Tibial nerve (tissue), 4 donors: ENCODE data around the gene REM1.
"Not testable (repeated sequence)": the region's sequence is repeated elsewhere in the genome, so short reads cannot be mapped to it uniquely, and the experiment has no call there.

ENCODE experiments used
- EP300 ChIP-seq, 2 donors: sonication (generic); formaldehyde crosslinking; IDR thresholded peaks; one replicate each; pipeline ENCODE4 v1.6.1; 2017; ENCODE audit warnings: antibody characterized with exemption in 2 of 2, mild to moderate bottlenecking in 1 of 2
- POLR2A ChIP-seq, 2 donors: fragments of 450-650 bp; IDR thresholded peaks; one replicate each; pipeline ENCODE4 v1.6.1; 2017; ENCODE audit warnings: antibody characterized with exemption in 2 of 2, mild to moderate bottlenecking in 2 of 2, moderate library complexity in 2 of 2
- TF ChIP-seq, protein P1 (sequence below), 5 experiments: fragments of 200-600 bp in 3 of 5; fragments of 450-650 bp in 2 of 5; sonication (generic) in 3 of 5; IDR thresholded peaks; one replicate each; pipeline ENCODE4 v1.5.1; 2016 to 2019; ENCODE audit warnings: antibody characterized with exemption in 5 of 5, mild to moderate bottlenecking in 3 of 5, moderate library complexity in 2 of 5

DNA sequence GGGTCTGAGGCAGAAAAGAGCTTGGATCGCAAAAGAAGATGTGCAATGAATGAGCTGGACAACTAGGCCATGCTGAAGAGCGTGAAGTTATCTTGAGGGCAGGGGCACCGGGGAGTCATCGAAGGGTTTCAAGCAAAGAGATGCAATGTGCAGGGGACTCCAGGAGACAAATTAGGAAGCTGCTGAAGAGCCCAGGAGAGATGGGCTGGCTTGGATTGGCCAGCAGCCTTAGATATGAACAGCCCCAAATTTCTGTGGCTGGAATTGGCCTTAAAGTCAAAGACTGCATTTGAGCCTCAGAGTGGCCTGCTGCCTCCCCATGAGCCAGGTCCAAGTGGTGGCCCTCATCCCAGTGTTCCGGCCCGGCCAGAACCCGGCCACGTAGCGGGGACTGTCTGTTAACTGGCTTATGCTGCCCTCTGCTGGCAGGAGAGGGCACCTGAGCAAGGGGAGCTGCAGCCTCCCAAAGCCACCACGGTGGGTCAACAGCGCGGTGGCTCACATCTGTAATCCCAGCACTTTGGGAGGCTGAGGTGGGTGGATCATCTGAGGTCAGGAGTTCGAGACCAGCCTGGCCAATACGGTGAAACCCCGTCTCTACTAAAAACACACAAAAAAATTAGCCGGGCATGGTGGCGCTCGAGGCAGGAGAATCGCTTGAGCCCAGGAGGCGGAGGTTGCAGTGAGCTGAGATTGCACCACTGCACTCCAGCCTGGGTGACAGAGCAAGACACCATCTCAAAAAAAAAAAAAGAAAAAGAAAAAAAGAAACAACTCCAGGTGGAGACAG lies 28.0 kb downstream of the REM1 start:
- not testable (repeated sequence) for TF ChIP-seq POLR2A, EP300 (IDR thresholded peaks at IDR 0.05)
- TF ChIP-seq, protein P1, sequence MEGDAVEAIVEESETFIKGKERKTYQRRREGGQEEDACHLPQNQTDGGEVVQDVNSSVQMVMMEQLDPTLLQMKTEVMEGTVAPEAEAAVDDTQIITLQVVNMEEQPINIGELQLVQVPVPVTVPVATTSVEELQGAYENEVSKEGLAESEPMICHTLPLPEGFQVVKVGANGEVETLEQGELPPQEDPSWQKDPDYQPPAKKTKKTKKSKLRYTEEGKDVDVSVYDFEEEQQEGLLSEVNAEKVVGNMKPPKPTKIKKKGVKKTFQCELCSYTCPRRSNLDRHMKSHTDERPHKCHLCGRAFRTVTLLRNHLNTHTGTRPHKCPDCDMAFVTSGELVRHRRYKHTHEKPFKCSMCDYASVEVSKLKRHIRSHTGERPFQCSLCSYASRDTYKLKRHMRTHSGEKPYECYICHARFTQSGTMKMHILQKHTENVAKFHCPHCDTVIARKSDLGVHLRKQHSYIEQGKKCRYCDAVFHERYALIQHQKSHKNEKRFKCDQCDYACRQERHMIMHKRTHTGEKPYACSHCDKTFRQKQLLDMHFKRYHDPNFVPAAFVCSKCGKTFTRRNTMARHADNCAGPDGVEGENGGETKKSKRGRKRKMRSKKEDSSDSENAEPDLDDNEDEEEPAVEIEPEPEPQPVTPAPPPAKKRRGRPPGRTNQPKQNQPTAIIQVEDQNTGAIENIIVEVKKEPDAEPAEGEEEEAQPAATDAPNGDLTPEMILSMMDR (IDR thresholded peaks at IDR 0.05), result peak; percentile 85 to 98 (median 93)
